Activated CD4-positive, alpha-beta T cell treated with anti-CD3 and anti-CD28 coated beads, Interleukin-10, Interleukin-2, amounts not matched to agents 100 ng/mL and 50 ng/mL, durations not matched to agents 16 hours and 8 hours (primary cell): ENCODE results near the gene WNT16.
"Not testable (repeated sequence)": the region's sequence is repeated elsewhere in the genome, so short reads cannot be mapped to it uniquely, and the experiment has no call there.

Source experiments
- DNase-seq: peaks from one replicate; pipeline ENCODE4 v3.0.0-alpha.2; 2020

Gene WNT16

GRCh38 chr7:121307021-121307574, 21.7 kb upstream of the WNT16 start:
- DNase-seq: no peak

GRCh38 chr7:121313220-121313792, 15.5 kb upstream of the WNT16 start:
- DNase-seq: no peak

- DNase-seq: no peak
Measured at GRCh38 chr7:121313793-121314676, 14.8 kb upstream of the WNT16 start.

- not testable (repeated sequence) for DNase-seq
Measured at GRCh38 chr7:121315170-121315569, 13.6 kb upstream of the WNT16 start.

GRCh38 chr7:121322460-121322859, 6.3 kb upstream of the WNT16 start:
- no peak for DNase-seq

GRCh38 chr7:121323515-121324302, 5.1 kb upstream of the WNT16 start:
- DNase-seq: no peak

GRCh38 chr7:121327671-121328070, 1.1 kb upstream of the WNT16 start:
- no peak for DNase-seq

GRCh38 chr7:121329191-121330052, 622 bp downstream of the WNT16 start:
- peak; percentile 52 for DNase-seq

- no peak for DNase-seq
Measured at GRCh38 chr7:121330053-121330833, 1.4 kb downstream of the WNT16 start.

- no peak for DNase-seq
Measured at GRCh38 chr7:121331048-121331447, 2.2 kb downstream of the WNT16 start.

- DNase-seq: no peak
Measured at GRCh38 chr7:121331574-121331973, 2.8 kb downstream of the WNT16 start.

GRCh38 chr7:121334376-121334775, 5.6 kb downstream of the WNT16 start:
- DNase-seq: no peak

- DNase-seq: no peak
Measured at GRCh38 chr7:121334875-121335648, 6.3 kb downstream of the WNT16 start.

GRCh38 chr7:121336579-121336978, 7.8 kb downstream of the WNT16 start:
- DNase-seq: no peak

GRCh38 chr7:121337398-121337797, 8.6 kb downstream of the WNT16 start:
- DNase-seq: no peak

GRCh38 chr7:121339082-121339481, 10.3 kb downstream of the WNT16 start:
- no peak for DNase-seq

- DNase-seq: no peak
Measured at GRCh38 chr7:121341933-121342332, 13.1 kb downstream of the WNT16 start.

- DNase-seq: no peak
Measured at GRCh38 chr7:121342631-121343030, 13.8 kb downstream of the WNT16 start.

GRCh38 chr7:121343302-121343701, 14.5 kb downstream of the WNT16 start:
- DNase-seq: no peak

GRCh38 chr7:121344093-121344492, 15.3 kb downstream of the WNT16 start:
- DNase-seq: no peak

GRCh38 chr7:121344497-121344896, 15.7 kb downstream of the WNT16 start:
- no peak for DNase-seq
